HG02884 (cell line): Measurements from ENCODE around the gene FKBP15.

ENCODE experiments used
- ATAC-seq: cut with Tn5 transposase; IDR thresholded peaks from one replicate; pipeline ENCODE4 v1.9.1; 2021; ENCODE audit warnings: mild to moderate bottlenecking, moderate library complexity; ENCODE audit not compliant: unreplicated experiment

FKBP15 gene

GRCh38 chr9:113231701-113232100 lies 10.6 kb upstream of the FKBP15 start:
- no peak for ATAC-seq

- ATAC-seq = no peak
These were observed 7.1 kb upstream of the FKBP15 start for GRCh38 chr9:113228130-113228665.

DNA sequence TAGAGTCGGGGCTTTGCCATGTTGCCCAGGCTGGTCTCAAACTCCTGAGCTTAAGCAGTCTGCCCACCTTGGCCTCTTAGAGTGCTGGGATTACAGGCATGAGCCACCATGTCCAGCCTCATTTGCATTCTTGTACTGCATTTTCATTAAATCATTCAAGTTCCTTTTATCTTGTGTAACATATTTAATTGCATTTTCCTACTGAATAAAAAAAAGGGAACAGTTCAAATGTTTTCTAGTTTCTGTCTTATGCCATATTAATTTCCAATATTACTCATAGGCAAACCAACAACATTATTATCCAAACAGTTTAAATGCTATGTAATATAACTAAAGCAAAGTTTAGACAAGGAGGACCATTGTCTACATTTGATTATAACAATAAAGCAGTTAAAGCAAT lies 6.4 kb upstream of the FKBP15 start:
- ATAC-seq = no peak

DNA sequence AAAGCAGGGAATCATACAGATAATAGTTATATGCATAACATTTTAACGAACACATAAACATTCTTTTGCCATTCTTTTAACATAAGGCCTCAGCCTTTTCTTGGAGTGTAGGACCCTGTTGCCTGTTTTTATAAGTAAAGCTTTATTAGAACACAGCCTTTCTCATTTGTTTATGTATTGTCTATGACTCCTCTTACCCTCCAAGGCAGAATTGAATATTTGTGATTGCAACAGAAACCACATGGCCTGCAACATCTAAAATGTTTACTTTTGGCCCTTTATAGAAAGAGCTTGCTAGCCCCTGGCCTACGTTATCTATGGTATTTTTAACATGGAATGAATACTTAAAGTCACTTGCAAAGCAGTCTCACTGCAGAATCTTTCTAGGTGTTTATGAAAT lies 2.9 kb upstream of the FKBP15 start:
- no peak for ATAC-seq

DNA sequence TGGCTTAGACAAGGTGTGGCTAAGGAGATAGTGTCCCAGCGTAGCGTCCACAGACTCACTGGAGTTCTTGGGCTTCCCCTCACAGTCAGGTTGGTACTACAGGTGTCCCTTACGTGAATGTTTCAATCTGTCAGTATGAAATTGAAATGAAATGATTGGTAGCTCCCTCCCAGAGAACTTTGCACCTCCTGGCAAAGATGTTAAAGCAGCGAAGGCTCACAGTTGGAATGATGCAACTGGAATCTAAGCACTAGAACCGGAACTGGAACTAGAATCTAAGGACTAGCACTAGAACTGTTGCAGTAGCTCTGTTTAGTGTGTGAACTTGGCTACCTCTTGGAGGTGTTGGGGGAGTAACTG lies 1.4 kb upstream of the FKBP15 start:
- no peak for ATAC-seq

DNA sequence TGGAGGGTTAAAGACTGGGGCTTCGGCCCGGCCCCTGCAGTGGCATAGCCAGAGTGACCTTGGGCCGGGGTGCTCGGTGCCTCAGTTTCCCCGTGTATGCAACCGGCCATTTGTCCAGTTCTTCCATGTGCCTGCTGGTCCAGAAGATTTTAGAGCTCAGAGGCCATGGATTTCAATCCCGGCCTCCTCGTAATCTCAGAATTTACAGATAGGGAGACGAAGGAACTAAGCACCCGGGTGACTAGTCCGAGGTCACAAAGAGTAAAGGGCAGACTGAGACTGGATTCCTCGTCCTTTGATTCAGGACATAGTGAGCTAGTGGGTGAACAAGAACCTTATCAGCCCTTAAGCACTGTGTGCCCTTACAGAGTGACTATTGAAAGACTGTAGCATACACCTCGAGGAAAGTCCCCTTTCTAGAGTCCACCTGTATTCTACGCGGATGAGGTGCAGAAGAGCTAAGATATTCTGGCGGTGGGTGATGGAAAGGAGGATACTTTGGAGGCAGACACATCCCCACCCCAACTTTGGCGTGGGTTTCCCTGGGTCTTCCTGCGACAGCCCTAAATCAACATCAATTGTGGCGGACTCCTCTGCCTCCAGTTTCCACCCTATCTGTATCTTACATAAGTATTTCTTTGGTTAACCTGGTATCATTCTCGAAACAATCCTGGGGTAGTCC lies 864 bp upstream of the FKBP15 start:
- no peak for ATAC-seq

GRCh38 chr9:113220467-113221002 lies 542 bp downstream of the FKBP15 start:
- no peak for ATAC-seq

GRCh38 chr9:113219969-113220368 lies 1.1 kb downstream of the FKBP15 start:
- peak; percentile 58 for ATAC-seq

GRCh38 chr9:113219186-113219936 lies 1.7 kb downstream of the FKBP15 start:
- peak; percentile 39 for ATAC-seq

- ATAC-seq = no peak
These were observed 4.7 kb downstream of the FKBP15 start for GRCh38 chr9:113216406-113216805.

- no peak for ATAC-seq
These were observed 5.9 kb downstream of the FKBP15 start for GRCh38 chr9:113215132-113215531.

DNA sequence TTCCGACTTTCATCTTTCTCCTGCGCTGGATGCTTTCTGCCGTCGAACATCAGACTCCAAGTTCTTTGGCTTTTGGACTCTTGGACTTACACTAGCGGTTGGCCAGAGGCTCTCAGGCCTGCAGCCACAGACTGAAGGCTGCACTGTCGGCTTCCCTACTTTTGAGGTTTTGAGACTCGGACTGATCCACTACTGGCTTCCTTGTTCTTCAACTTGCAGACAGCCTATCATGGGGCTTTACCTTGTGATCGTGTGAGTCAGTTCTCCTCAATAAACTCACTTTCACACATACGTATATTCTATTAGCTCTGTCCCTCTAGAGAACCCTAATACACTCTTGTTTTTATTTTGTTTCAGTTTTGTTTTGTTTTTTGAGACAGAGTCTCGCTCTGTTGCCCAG lies 10.3 kb downstream of the FKBP15 start:
- no peak for ATAC-seq

GRCh38 chr9:113205861-113206260 lies 15.2 kb downstream of the FKBP15 start:
- no peak for ATAC-seq

GRCh38 chr9:113205432-113205831 lies 15.6 kb downstream of the FKBP15 start:
- no peak for ATAC-seq

GRCh38 chr9:113199683-113200329 lies 21.3 kb downstream of the FKBP15 start:
- ATAC-seq = no peak

DNA sequence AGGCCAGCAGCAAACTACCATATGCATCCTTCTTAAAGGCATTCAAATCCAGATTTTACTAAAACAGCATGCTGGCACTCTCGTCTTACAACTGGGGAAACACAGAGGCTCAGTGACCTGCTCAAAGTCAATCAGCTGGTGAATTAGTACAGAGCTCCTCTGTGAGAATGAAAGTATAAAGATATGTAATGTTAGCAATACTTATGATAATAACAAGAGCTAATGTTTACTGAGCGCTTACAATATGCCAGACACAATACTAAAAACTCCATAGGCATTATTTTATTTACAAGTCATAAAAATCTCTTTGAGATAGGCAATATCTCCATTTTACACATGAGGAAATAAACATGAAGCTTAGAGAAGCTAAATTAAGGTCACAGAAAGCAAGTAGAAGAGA lies 28.6 kb downstream of the FKBP15 start:
- no peak for ATAC-seq

- ATAC-seq = no peak
These were observed 33.0 kb downstream of the FKBP15 start for GRCh38 chr9:113187929-113188595.

- no peak for ATAC-seq
These were observed 34.8 kb downstream of the FKBP15 start for GRCh38 chr9:113186137-113186755.

GRCh38 chr9:113185271-113185670 lies 35.8 kb downstream of the FKBP15 start:
- no peak for ATAC-seq

DNA sequence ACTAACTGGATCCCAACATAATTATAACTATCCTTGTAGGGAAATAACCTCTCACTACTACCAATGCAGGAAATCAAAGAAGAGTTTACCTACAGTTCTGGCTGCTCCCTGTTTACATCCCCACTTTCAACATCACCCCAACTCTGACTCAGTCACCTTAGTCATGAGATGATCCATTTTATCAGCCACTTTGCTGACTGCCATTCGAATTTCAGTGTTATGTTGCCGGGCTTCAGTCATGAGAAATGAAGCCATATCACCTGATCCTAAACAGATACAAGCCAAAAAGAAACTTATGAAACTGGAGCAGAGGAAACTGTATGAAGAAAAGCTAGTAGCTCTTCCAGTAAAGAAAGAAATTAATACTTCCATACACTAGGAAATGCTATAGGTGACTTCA lies 36.5 kb downstream of the FKBP15 start:
- ATAC-seq = no peak
